Neural progenitor cell (in vitro differentiated cells): ENCODE data around the gene PPFIBP1.
"Not testable (repeated sequence)": the region's sequence is repeated elsewhere in the genome, so short reads cannot be mapped to it uniquely, and the experiment has no call there.

Experiments
- EZH2 ChIP-seq: fragments of 200-600 bp; sonication (generic); IDR thresholded peaks from 2 replicates; pipeline ENCODE4 v1.6.1; 2017; ENCODE audit warnings: antibody characterized with exemption, mild to moderate bottlenecking, moderate library complexity
- TF ChIP-seq, protein P1 (sequence below): fragments of 200-600 bp; sonication (generic); IDR thresholded peaks from 2 replicates; pipeline ENCODE4 v1.5.1; 2017; ENCODE audit warnings: antibody characterized with exemption, mild to moderate bottlenecking

DNA sequence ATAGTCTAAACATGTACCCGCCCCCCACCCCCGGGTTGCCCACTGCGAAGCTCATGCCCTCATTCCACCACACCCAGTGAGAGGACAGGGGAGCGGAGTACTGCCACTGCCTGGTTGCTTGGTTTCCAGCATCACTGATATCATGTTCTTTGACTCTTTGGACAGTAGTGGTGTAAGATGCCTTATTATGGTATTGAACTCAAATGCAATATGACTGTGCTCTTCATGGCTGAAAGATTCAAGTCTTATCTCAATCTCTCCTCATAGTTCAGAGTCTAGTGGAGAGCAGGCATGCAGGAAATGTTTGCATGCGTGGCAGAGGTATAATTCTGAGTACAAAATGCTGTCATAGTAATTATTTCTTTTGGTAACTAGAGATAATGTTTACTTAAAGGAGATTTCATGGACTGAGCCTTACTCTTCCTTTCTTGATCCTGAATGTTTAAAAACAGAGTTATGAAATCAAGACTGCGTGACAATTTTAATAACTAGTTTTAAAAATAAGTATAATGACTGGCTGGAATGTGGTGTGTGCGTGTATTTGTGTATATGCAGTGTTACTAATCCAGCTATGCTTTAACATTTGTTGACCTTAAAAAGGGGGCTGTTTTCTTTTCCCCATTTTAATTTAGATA, 116.7 kb downstream of the PPFIBP1 start:
- TF ChIP-seq EZH2 = not testable (repeated sequence)
- TF ChIP-seq, protein P1, sequence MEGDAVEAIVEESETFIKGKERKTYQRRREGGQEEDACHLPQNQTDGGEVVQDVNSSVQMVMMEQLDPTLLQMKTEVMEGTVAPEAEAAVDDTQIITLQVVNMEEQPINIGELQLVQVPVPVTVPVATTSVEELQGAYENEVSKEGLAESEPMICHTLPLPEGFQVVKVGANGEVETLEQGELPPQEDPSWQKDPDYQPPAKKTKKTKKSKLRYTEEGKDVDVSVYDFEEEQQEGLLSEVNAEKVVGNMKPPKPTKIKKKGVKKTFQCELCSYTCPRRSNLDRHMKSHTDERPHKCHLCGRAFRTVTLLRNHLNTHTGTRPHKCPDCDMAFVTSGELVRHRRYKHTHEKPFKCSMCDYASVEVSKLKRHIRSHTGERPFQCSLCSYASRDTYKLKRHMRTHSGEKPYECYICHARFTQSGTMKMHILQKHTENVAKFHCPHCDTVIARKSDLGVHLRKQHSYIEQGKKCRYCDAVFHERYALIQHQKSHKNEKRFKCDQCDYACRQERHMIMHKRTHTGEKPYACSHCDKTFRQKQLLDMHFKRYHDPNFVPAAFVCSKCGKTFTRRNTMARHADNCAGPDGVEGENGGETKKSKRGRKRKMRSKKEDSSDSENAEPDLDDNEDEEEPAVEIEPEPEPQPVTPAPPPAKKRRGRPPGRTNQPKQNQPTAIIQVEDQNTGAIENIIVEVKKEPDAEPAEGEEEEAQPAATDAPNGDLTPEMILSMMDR = not testable (repeated sequence)
